ENCODE results near the gene CLASP2. TPM values are rescaled to one million over a fixed set of nuclear protein-coding genes. Genes with fewer than 3 reads are reported as not detected.

The CLASP2 gene
- total and polyA plus RNA-seq, 7 experiments from 2014 or later = 7.4 to 83.8 (median 70.5) TPM

DNA sequence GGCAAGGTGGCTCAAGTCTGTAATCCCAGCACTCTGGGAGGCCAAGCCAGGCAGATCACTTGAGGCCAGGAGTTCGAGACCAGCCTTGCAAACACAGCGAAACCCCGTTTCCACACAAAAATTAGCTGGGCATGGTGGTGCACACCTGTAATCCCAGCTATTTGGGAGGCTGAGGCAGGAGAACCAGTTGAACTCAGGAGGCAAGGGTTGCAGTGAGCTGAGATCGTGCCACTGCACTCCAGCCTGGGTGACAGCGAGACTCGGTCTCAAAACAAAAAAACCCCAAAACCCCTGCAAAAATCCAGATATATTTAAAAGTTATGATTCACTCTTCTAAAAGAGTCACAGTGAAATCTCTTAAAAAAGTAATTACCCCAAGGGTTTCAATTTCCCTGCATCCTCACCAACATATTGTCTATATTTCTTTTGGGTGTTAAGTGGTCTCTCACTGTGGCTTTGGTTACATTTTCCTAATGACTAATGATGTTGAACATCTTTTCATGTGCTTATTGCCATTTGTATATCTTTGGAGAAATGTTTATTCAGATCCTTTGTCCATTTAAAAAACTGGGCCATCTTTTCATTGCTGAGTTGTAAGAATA is 204.7 kb downstream of the CLASP2 start:
- POLR2A ChIA-PET = no interaction called here
- no peak overlapping the region for H3K4me3 ChIP-seq (ENCODE audit: low read length)
- no peak for ATAC-seq
- CTCF ChIA-PET = no interaction called here
- intact Hi-C loops (cut with micrococcal nuclease) = no loop called here
- no peak overlapping the region for H3K27ac Mint-ChIP-seq
- no peak overlapping the region for H3K4me3 Mint-ChIP-seq
- peaks cover 17 to 68% (median 48%) of the 10 kb centered on the region in 5 donors for H3K36me3 Mint-ChIP-seq
- no peak for DNase-seq
- no peaks in the 10 kb centered on the region for H3K27me3 Mint-ChIP-seq
- no peak overlapping the region for H3K27ac ChIP-seq (ENCODE audit: low read depth, low read length)
- H3K36me3 ChIP-seq (ENCODE audit: control insufficient read depth in 2 of 3, insufficient read depth in 3 of 3, low read length in 3 of 3) = peaks cover 0 to 21% (median 0%) of the 10 kb centered on the region in 3 experiments
- no peaks in the 10 kb centered on the region for H3K27me3 ChIP-seq (ENCODE audit: control insufficient read depth in 2 of 2, insufficient read depth in 2 of 2, low read length in 2 of 2)
- H3K9me3 Mint-ChIP-seq = no peaks in the 10 kb centered on the region
- no peaks in the 10 kb centered on the region for H3K9me3 ChIP-seq (ENCODE audit: control insufficient read depth in 2 of 3, low read length in 3 of 3)
- H3K4me1 Mint-ChIP-seq = no peaks in the 10 kb centered on the region
- no peaks in the 10 kb centered on the region for H3K4me1 ChIP-seq (ENCODE audit: control insufficient read depth in 2 of 2, insufficient read depth in 2 of 2, low read length in 2 of 2)

DNA sequence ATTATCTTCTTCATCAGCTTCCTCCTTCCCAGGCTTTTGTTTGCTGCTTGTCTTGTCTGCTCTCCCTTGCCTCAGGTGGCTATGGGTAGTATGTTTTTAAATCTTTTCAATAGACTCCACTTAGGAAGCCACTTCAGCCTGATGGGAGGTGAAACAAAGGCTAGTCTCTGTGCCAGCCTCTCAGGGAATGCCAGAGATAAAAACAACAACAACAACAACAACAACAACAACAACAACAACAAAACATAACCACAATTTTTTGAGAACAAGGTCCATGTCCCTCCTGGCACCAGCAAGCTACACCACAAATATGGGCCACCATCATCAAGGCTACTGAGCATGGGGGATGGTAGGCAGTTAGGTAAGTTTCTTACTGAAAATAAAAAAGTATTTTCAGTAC is 213.0 kb downstream of the CLASP2 start:
- no peak for ATAC-seq
- Mint-ChIP-seq H3K36me3 (peaks cover 13 to 80% (median 70%) of the 10 kb centered on the region in 5 donors), H3K4me3 (no peak overlapping the region), H3K27ac (peak overlapping the region in 2 of 9 donors; percentile 28 to 63), H3K9me3 (peaks cover 0 to 12% (median 3%) of the 10 kb centered on the region in 11 donors), H3K4me1 (no peaks in the 10 kb centered on the region), H3K27me3 (no peaks in the 10 kb centered on the region)
- no peaks in the 10 kb centered on the region for H3K9me3 ChIP-seq (ENCODE audit: control insufficient read depth in 2 of 3, low read length in 3 of 3)
- no peaks in the 10 kb centered on the region for H3K4me1 ChIP-seq (ENCODE audit: control insufficient read depth in 2 of 2, insufficient read depth in 2 of 2, low read length in 2 of 2)
- H3K4me3 ChIP-seq (ENCODE audit: low read length) = no peak overlapping the region
- DNase-seq = no peak
- intact Hi-C loops (cut with micrococcal nuclease) = no loop called here
- no peak overlapping the region for H3K27ac ChIP-seq (ENCODE audit: low read depth, low read length)
- H3K36me3 ChIP-seq (ENCODE audit: control insufficient read depth in 2 of 3, insufficient read depth in 3 of 3, low read length in 3 of 3) = peaks cover 0 to 47% (median 0%) of the 10 kb centered on the region in 3 experiments
- CTCF ChIA-PET = no interaction called here
- POLR2A ChIA-PET = no interaction called here
- no peaks in the 10 kb centered on the region for H3K27me3 ChIP-seq (ENCODE audit: control insufficient read depth in 2 of 2, insufficient read depth in 2 of 2, low read length in 2 of 2)

DNA sequence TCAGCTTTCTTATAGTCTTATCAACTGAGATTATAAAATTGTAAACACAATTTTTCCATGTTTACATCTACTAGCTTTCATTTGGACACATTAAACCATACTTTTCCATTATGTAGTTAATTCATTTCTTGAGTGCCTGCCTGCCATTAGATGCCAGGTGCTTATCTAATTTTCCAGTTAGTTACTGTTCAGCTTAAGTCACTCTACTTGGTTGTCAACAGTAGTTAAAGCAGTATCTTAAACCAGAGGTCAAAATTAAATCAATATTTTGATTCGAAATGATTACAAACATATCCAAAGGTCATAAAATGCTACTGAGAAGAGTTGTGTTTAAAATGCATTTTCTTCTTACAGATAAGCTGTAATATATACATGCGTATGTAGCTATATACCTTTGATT is 221.6 kb downstream of the CLASP2 start:
- Histone ChIP-seq H3K4me1 (ENCODE audit: control insufficient read depth in 2 of 2, insufficient read depth in 2 of 2, low read length in 2 of 2) (no peaks in the 10 kb centered on the region), H3K27ac (ENCODE audit: low read depth, low read length) (no peak overlapping the region), H3K36me3 (ENCODE audit: control insufficient read depth in 2 of 3, insufficient read depth in 3 of 3, low read length in 3 of 3) (peaks cover 0 to 15% (median 0%) of the 10 kb centered on the region in 3 experiments), H3K9me3 (ENCODE audit: control insufficient read depth in 2 of 3, low read length in 3 of 3) (no peaks in the 10 kb centered on the region), H3K27me3 (ENCODE audit: control insufficient read depth in 2 of 2, insufficient read depth in 2 of 2, low read length in 2 of 2) (no peaks in the 10 kb centered on the region), H3K4me3 (ENCODE audit: low read length) (no peak overlapping the region)
- Mint-ChIP-seq H3K27me3 (no peaks in the 10 kb centered on the region), H3K4me3 (no peak overlapping the region), H3K27ac (no peak overlapping the region), H3K9me3 (peaks cover 0 to 3% (median 0%) of the 10 kb centered on the region in 11 donors), H3K36me3 (peaks cover 0 to 37% (median 24%) of the 10 kb centered on the region in 5 donors), H3K4me1 (no peaks in the 10 kb centered on the region)
- no peak for ATAC-seq
- ChIA-PET CTCF (no interaction called here), POLR2A (no interaction called here)
- no peak for DNase-seq
- intact Hi-C loops (cut with micrococcal nuclease) = no loop called here

DNA sequence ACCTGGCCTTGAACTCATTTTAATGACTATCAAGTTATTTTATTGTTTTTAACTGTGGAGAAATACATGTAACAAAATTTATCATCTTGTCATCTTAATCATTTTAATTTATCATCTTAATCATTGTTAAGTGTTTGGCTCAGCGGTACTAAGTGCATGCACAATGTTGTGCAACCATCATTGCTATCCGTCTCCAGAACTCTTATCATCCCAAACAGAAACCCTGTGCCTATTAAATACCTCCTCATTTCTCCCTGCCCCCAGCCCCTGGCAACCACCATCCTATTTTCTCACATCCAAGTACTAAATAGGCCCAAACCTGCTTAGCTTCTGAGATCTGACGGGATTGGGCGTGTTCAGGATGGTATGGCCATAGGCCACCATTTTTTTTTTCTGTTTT is 226.3 kb downstream of the CLASP2 start:
- Histone ChIP-seq H3K4me3 (ENCODE audit: low read length) (no peak overlapping the region), H3K27me3 (ENCODE audit: control insufficient read depth in 2 of 2, insufficient read depth in 2 of 2, low read length in 2 of 2) (no peaks in the 10 kb centered on the region), H3K36me3 (ENCODE audit: control insufficient read depth in 2 of 3, insufficient read depth in 3 of 3, low read length in 3 of 3) (no peaks in the 10 kb centered on the region), H3K27ac (ENCODE audit: low read depth, low read length) (no peak overlapping the region), H3K4me1 (ENCODE audit: control insufficient read depth in 2 of 2, insufficient read depth in 2 of 2, low read length in 2 of 2) (no peaks in the 10 kb centered on the region), H3K9me3 (ENCODE audit: control insufficient read depth in 2 of 3, low read length in 3 of 3) (no peaks in the 10 kb centered on the region)
- peaks cover 0 to 4% (median 0%) of the 10 kb centered on the region in 11 donors for H3K9me3 Mint-ChIP-seq
- intact Hi-C loops (cut with micrococcal nuclease) = no loop called here
- peaks cover 0 to 19% (median 13%) of the 10 kb centered on the region in 5 donors for H3K36me3 Mint-ChIP-seq
- ATAC-seq (no peak), DNase-seq (no peak)
- H3K27ac Mint-ChIP-seq = no peak overlapping the region
- peaks cover 0 to 2% (median 0%) of the 10 kb centered on the region in 7 donors for H3K4me1 Mint-ChIP-seq
- H3K27me3 Mint-ChIP-seq = no peaks in the 10 kb centered on the region
- ChIA-PET CTCF (no interaction called here), POLR2A (interaction anchor here (0.6 kb wide), 1 partner anchor 177 kb away, joined by 3 read pairs; no protein-coding TSS in a partner anchor)
- H3K4me3 Mint-ChIP-seq = no peak overlapping the region

GRCh38 chr3:33490641-33491241 is 227.3 kb downstream of the CLASP2 start:
- ChIA-PET POLR2A (interaction anchor here (0.6 kb wide), 1 partner anchor 111 kb away, joined by 5 read pairs; no protein-coding TSS in a partner anchor), CTCF (no interaction called here)
- DNase-seq (no peak), ATAC-seq (no peak)
- H3K4me1 Mint-ChIP-seq = peaks cover 0 to 2% (median 0%) of the 10 kb centered on the region in 7 donors
- no peaks in the 10 kb centered on the region for H3K36me3 ChIP-seq (ENCODE audit: control insufficient read depth in 2 of 3, insufficient read depth in 3 of 3, low read length in 3 of 3)
- H3K4me1 ChIP-seq (ENCODE audit: control insufficient read depth in 2 of 2, insufficient read depth in 2 of 2, low read length in 2 of 2) = no peaks in the 10 kb centered on the region
- intact Hi-C loops (cut with micrococcal nuclease) = no loop called here
- H3K36me3 Mint-ChIP-seq = peaks cover 0 to 23% (median 18%) of the 10 kb centered on the region in 5 donors
- no peak overlapping the region for H3K4me3 ChIP-seq (ENCODE audit: low read length)
- H3K27ac ChIP-seq (ENCODE audit: low read depth, low read length) = no peak overlapping the region
- H3K9me3 ChIP-seq (ENCODE audit: control insufficient read depth in 2 of 3, low read length in 3 of 3) = no peaks in the 10 kb centered on the region
- no peaks in the 10 kb centered on the region for H3K27me3 ChIP-seq (ENCODE audit: control insufficient read depth in 2 of 2, insufficient read depth in 2 of 2, low read length in 2 of 2)
- H3K27me3 Mint-ChIP-seq = no peaks in the 10 kb centered on the region
- no peak overlapping the region for H3K27ac Mint-ChIP-seq
- peaks cover 0 to 5% (median 2%) of the 10 kb centered on the region in 11 donors for H3K9me3 Mint-ChIP-seq
- no peak overlapping the region for H3K4me3 Mint-ChIP-seq

DNA sequence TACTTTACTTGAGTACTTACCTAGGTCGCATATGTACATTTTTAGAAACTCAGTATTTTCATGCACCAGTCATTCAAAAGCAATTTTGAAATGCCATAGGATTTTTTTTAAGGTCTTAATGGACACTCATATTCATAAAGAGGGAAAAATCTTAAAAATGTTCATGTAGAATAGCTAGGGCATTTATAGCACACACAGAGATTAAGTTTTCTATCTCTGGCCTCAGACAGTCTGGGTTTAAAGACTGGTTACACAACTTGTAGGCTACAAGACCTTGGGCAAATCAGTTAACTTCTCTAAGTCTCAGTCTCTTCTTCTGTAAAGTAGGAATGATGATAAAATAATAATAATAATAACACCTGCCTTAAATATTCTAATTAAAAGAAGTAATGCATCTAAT is 229.4 kb downstream of the CLASP2 start:
- intact Hi-C loops (cut with micrococcal nuclease) = no loop called here
- H3K36me3 ChIP-seq (ENCODE audit: control insufficient read depth in 2 of 3, insufficient read depth in 3 of 3, low read length in 3 of 3) = no peaks in the 10 kb centered on the region
- Mint-ChIP-seq H3K4me3 (no peak overlapping the region), H3K27ac (no peak overlapping the region), H3K27me3 (no peaks in the 10 kb centered on the region), H3K4me1 (peaks cover 0 to 2% (median 0%) of the 10 kb centered on the region in 7 donors), H3K9me3 (peaks cover 0 to 5% (median 2%) of the 10 kb centered on the region in 11 donors), H3K36me3 (peaks cover 0 to 26% (median 22%) of the 10 kb centered on the region in 5 donors)
- no peak for DNase-seq
- H3K4me3 ChIP-seq (ENCODE audit: low read length) = no peak overlapping the region
- H3K4me1 ChIP-seq (ENCODE audit: control insufficient read depth in 2 of 2, insufficient read depth in 2 of 2, low read length in 2 of 2) = no peaks in the 10 kb centered on the region
- no peak overlapping the region for H3K27ac ChIP-seq (ENCODE audit: low read depth, low read length)
- no peaks in the 10 kb centered on the region for H3K9me3 ChIP-seq (ENCODE audit: control insufficient read depth in 2 of 3, low read length in 3 of 3)
- ChIA-PET CTCF (no interaction called here), POLR2A (interaction anchor here (1.2 kb wide), 1 partner anchor 9 kb away, joined by 3 read pairs; no protein-coding TSS in a partner anchor)
- no peaks in the 10 kb centered on the region for H3K27me3 ChIP-seq (ENCODE audit: control insufficient read depth in 2 of 2, insufficient read depth in 2 of 2, low read length in 2 of 2)
- no peak for ATAC-seq
